ENCODE data around the gene CPXM1. TPM values are rescaled to one million over a fixed set of nuclear protein-coding genes. Genes with fewer than 3 reads are reported as not detected.

Gene CPXM1
- polyA plus RNA-seq, 1 donor (not counting 4 experiments of a cell fraction or from before 2014, with no cell fraction given) = not detected

GRCh38 chr20:2757969-2758368, 42.5 kb downstream of the CPXM1 start:
- FAIRE-seq (no peak), DNase-seq (ENCODE audit: low read depth, low spot score) (no peak)
- no peak overlapping the region for H3K4me2 ChIP-seq (ENCODE audit: control insufficient read depth, extremely low read depth, insufficient read depth, low read depth, low read length)
- no peaks in the 10 kb centered on the region for H3K4me1 ChIP-seq (ENCODE audit: control insufficient read depth, extremely low read depth, insufficient read depth, low read length)
- no peaks in the 10 kb centered on the region for H3K9me3 ChIP-seq (ENCODE audit: control insufficient read depth, low read depth, low read length)
- H3K27ac ChIP-seq (ENCODE audit: control insufficient read depth, insufficient read depth, low read length) = no peak overlapping the region
- no peaks in the 10 kb centered on the region for H3K79me2 ChIP-seq (ENCODE audit: control insufficient read depth, insufficient read depth, low read length)
- TF ChIP-seq, protein P1, sequence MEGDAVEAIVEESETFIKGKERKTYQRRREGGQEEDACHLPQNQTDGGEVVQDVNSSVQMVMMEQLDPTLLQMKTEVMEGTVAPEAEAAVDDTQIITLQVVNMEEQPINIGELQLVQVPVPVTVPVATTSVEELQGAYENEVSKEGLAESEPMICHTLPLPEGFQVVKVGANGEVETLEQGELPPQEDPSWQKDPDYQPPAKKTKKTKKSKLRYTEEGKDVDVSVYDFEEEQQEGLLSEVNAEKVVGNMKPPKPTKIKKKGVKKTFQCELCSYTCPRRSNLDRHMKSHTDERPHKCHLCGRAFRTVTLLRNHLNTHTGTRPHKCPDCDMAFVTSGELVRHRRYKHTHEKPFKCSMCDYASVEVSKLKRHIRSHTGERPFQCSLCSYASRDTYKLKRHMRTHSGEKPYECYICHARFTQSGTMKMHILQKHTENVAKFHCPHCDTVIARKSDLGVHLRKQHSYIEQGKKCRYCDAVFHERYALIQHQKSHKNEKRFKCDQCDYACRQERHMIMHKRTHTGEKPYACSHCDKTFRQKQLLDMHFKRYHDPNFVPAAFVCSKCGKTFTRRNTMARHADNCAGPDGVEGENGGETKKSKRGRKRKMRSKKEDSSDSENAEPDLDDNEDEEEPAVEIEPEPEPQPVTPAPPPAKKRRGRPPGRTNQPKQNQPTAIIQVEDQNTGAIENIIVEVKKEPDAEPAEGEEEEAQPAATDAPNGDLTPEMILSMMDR (optimal IDR thresholded peaks at IDR 0.05 in 1 of 3, IDR thresholded peaks at IDR 0.05 in 1 of 3, conservative IDR thresholded peaks at IDR 0.05 in 1 of 3; ENCODE audit: extremely low read depth in 1 of 3, insufficient read depth in 2 of 3, low read length in 3 of 3) = no peak
- H4K20me1 ChIP-seq (ENCODE audit: control insufficient read depth, extremely low read depth, insufficient read depth, low read length) = no peaks in the 10 kb centered on the region
- no peaks in the 10 kb centered on the region for H3K9me1 ChIP-seq (ENCODE audit: control insufficient read depth, extremely low read depth, insufficient read depth, low read length)
- no peaks in the 10 kb centered on the region for H3K36me3 ChIP-seq (ENCODE audit: control insufficient read depth in 2 of 2, extremely low read depth in 1 of 2, insufficient read depth in 2 of 2, low read length in 2 of 2)
- H2AFZ ChIP-seq (ENCODE audit: control insufficient read depth, low read length) = no peak overlapping the region
- no peak overlapping the region for H3K9ac ChIP-seq (ENCODE audit: control insufficient read depth, extremely low read depth, insufficient read depth, low read length)
- peaks cover 49% of the 10 kb centered on the region for H3K27me3 ChIP-seq (ENCODE audit: control insufficient read depth, extremely low read depth, insufficient read depth, low read length)
- dilution Hi-C loops (cut with MboI; ENCODE audit: extremely low pct_ligation_motif_present, low sequenced_read_pairs) = no loop called here
- no peak overlapping the region for H3K4me3 ChIP-seq (ENCODE audit: control insufficient read depth in 2 of 3, extremely low read depth in 1 of 3, insufficient read depth in 2 of 3, low read depth in 1 of 3, low read length in 3 of 3)

DNA sequence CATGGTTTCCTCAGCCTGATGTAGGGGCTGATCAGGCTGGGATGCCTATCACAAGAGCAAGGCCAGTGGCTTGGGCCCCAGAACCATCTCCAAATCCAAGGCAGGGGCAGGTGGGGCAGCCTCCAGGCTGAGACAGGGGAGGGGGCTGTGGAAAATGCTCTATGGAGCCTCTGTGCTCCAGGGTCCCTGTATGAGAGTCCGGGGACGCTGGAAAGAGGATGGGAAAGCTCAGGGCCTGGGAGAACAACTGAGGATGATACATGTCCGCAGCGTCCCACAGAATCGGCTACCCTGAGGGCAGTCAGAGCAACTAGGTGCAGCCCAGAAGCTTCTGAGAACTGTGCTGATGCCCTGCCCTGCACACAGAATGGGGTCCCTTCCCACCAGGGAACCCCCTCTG, 43.4 kb downstream of the CPXM1 start:
- Histone ChIP-seq H2AFZ (ENCODE audit: control insufficient read depth, low read length) (no peak overlapping the region), H3K27me3 (ENCODE audit: control insufficient read depth, extremely low read depth, insufficient read depth, low read length) (peaks cover 49% of the 10 kb centered on the region), H3K27ac (ENCODE audit: control insufficient read depth, insufficient read depth, low read length) (no peak overlapping the region), H4K20me1 (ENCODE audit: control insufficient read depth, extremely low read depth, insufficient read depth, low read length) (no peaks in the 10 kb centered on the region), H3K4me3 (ENCODE audit: control insufficient read depth in 2 of 3, extremely low read depth in 1 of 3, insufficient read depth in 2 of 3, low read depth in 1 of 3, low read length in 3 of 3) (no peak overlapping the region), H3K9me1 (ENCODE audit: control insufficient read depth, extremely low read depth, insufficient read depth, low read length) (no peaks in the 10 kb centered on the region), H3K4me1 (ENCODE audit: control insufficient read depth, extremely low read depth, insufficient read depth, low read length) (no peaks in the 10 kb centered on the region), H3K4me2 (ENCODE audit: control insufficient read depth, extremely low read depth, insufficient read depth, low read depth, low read length) (no peak overlapping the region), H3K9ac (ENCODE audit: control insufficient read depth, extremely low read depth, insufficient read depth, low read length) (no peak overlapping the region), H3K9me3 (ENCODE audit: control insufficient read depth, low read depth, low read length) (no peaks in the 10 kb centered on the region), H3K79me2 (ENCODE audit: control insufficient read depth, insufficient read depth, low read length) (no peaks in the 10 kb centered on the region), H3K36me3 (ENCODE audit: control insufficient read depth in 2 of 2, extremely low read depth in 1 of 2, insufficient read depth in 2 of 2, low read length in 2 of 2) (no peaks in the 10 kb centered on the region)
- dilution Hi-C loops (cut with MboI; ENCODE audit: extremely low pct_ligation_motif_present, low sequenced_read_pairs) = no loop called here
- FAIRE-seq (no peak), DNase-seq (ENCODE audit: low read depth, low spot score) (no peak)
- no peak for TF ChIP-seq EZH2 (IDR thresholded peaks at IDR 0.05; ENCODE audit: low read length)
- TF ChIP-seq, protein P1 (optimal IDR thresholded peaks at IDR 0.05 in 1 of 3, IDR thresholded peaks at IDR 0.05 in 1 of 3, conservative IDR thresholded peaks at IDR 0.05 in 1 of 3; ENCODE audit: extremely low read depth in 1 of 3, insufficient read depth in 2 of 3, low read length in 3 of 3) = no peak

Measured in keratinocyte (primary cell).